Effector memory CD8-positive, alpha-beta T cell (primary cell): Measurements from ENCODE around the gene GET4.

Experiments used
- ATAC-seq: fragments of 150-1000 bp; cut with Tn5 transposase; replicated peaks from 2 replicates; pipeline ENCODE4 v1.10.0; 2021; ENCODE audit warnings: mild to moderate bottlenecking, moderate library complexity
- DNase-seq, 3 experiments: peaks; one replicate each; pipeline ENCODE4 v3.0.0; 2021
- H3K27ac Mint-ChIP-seq, 2 donors: one replicate each; pipeline ENCODE4 v1.8.0; 2022; ENCODE audit warnings: mild to moderate bottlenecking in 2 of 2, mixed read lengths in 2 of 2, moderate library complexity in 2 of 2
- H3K27me3 Mint-ChIP-seq, 2 donors: one replicate each; pipeline ENCODE4 v1.8.0; 2022; ENCODE audit warnings: mixed read lengths in 2 of 2
- H3K36me3 Mint-ChIP-seq: one replicate; pipeline ENCODE4 v1.8.0; 2022; ENCODE audit warnings: mild to moderate bottlenecking, moderate library complexity, mixed read lengths; ENCODE audit not compliant: insufficient read depth
- H3K4me1 Mint-ChIP-seq, 2 donors: one replicate each; pipeline ENCODE4 v1.8.0; 2022; ENCODE audit warnings: low read depth in 2 of 2, mixed read lengths in 2 of 2
- H3K4me3 Mint-ChIP-seq, 2 donors: one replicate each; pipeline ENCODE4 v1.8.0; 2022; ENCODE audit warnings: mild to moderate bottlenecking in 2 of 2, mixed read lengths in 2 of 2, moderate library complexity in 2 of 2
- H3K9me3 Mint-ChIP-seq, 2 donors: one replicate each; pipeline ENCODE4 v1.8.0; 2022; ENCODE audit warnings: mixed read lengths in 2 of 2

Gene GET4

DNA sequence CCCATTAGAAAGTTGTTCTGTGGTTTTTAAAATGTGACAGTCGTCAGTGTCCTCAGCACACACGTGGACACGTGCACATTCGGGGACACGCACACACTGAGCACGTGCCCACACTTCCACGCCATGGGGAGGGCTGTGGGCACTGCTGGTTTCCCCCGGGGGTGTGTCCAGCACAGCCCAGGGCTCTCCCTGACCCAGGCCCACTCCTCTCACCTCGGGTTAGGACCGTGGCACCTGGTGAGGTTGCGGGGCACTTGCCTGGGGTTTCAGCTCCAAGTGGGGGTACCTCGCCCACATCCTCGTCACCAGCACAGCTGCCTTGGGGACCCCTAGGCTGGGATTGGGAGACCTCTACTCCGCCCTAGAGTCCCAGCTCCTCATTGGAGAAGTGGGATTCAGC is 20.7 kb downstream of the GET4 start:
- Mint-ChIP-seq H3K4me3 (no peak overlapping the region), H3K27ac (no peak overlapping the region), H3K27me3 (no peaks in the 10 kb centered on the region), H3K9me3 (no peaks in the 10 kb centered on the region), H3K36me3 (peaks cover 78% of the 10 kb centered on the region), H3K4me1 (peaks cover 6 to 7% of the 10 kb centered on the region in 2 donors)
- ATAC-seq = no peak
- DNase-seq = no peak

DNA sequence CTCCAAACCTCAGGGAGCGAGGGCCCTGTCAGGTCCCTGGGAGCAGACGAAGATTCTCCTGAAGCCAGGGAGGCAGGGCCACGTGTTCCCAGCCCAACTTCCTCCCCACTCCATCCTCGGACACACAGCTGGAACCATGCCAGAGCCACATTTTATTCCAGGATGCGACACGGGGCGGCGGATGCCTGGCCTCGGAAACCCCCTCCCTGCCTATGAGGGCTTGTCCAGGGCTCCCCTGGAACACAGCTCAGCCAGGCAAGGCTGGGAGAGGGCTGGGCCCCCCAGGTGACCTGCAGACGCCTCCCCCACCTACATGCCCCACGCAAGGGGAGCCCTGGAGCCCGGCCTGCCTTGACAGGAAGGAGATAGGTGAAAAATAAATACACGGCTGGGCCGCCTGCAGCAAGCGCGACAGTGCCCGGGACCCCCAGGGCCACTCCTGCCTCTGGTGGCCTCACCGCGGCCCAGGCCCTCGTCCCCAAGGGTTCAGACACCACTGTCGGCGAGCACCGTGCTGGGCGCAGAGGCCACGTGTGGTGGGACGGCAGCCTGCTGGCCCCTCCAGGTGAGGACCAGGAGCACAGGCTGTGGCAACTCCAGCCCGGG is 21.5 kb downstream of the GET4 start:
- Mint-ChIP-seq H3K9me3 (no peaks in the 10 kb centered on the region), H3K27ac (no peak overlapping the region), H3K4me1 (peaks cover under 1 to 10% of the 10 kb centered on the region in 2 donors), H3K4me3 (no peak overlapping the region), H3K36me3 (peaks cover 77% of the 10 kb centered on the region), H3K27me3 (no peaks in the 10 kb centered on the region)
- DNase-seq (no peak), ATAC-seq (no peak)

DNA sequence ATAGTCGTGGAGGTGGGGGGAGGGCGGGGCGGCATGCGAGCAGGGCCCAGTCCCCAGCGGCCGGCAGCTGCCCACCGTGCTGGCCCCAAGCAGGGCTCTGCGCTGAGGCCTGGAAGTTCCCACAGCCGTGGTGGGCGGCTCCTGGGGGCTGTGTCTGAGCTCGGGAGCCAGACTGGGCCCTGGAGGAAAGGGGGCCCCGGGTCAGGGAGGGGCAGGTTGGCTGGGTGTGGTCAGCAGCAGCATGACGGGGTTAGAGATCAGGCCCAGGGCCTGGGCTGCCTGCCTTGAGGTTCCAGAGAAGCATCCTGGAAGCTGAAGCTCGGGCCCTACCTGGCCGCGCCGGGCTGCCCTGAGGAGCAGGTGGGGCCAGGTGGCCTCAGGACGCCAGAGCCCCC is 22.1 kb downstream of the GET4 start:
- H3K4me3 Mint-ChIP-seq = no peak overlapping the region
- no peak overlapping the region for H3K27ac Mint-ChIP-seq
- DNase-seq = no peak
- H3K4me1 Mint-ChIP-seq = peaks cover 0 to 9% of the 10 kb centered on the region in 2 donors
- H3K36me3 Mint-ChIP-seq = peaks cover 71% of the 10 kb centered on the region
- H3K27me3 Mint-ChIP-seq = no peaks in the 10 kb centered on the region
- ATAC-seq = no peak
- H3K9me3 Mint-ChIP-seq = no peaks in the 10 kb centered on the region

DNA sequence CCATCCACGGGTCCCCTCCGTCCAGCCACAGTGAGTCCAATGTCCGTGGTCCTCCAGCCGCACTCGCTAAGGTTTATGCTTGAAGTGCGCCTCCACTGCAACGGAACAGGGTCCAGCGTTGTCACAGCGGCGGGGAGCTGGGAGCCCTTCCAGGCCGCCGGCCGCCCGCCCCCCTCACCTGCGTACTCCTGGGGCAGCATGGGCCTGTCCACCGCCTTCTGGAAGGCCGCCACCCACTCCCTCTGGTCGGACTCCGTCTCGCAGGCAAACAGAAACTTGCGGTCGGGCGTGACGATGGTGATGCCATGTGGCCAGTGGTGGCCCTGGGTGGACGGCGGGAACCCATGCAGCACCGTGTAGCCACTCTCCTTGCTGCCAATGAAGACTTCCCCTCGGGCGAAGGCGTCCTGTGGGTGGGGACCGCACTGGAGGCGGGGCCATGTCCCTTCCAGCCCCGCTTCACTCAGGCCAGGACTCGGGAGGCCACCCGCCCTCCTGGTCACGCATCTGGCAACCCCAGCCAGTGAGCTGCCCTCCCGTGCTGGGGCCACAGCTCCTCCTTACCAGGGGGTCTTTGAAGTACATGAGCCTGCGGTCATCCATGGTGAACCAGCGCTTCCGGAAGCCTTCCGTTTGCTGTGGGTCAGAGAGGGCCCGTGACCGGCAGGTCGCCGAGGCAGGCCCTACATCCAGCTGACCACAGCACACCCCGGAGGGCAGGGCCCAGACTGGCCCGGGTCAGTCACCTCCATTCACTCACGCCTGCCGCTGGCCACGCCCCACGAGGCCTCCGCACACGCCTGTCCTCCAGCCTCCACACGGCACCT is 22.7 kb downstream of the GET4 start:
- peaks cover 65% of the 10 kb centered on the region for H3K36me3 Mint-ChIP-seq
- no peaks in the 10 kb centered on the region for H3K9me3 Mint-ChIP-seq
- H3K27ac Mint-ChIP-seq = peak overlapping the region in 1 of 2 donors; percentile 35

DNA sequence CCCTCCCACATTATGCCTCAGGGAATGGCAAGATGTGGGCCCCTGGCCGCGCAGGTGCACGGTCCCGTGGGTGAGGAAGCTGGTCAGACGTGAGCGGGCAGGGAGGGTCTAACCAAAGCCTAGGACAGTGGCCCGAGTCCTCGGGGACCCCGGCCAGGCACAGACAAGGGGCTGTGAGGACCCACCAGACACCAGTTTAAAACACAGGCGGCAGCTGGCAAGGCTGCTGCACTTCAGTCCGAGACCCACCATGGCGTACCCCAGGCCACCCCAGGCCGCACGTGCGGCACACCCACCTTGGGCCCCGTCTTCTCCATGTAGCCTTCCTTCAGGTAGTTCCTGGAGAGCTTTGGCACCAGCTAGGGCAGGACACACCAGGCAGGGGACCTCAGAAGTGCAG is 23.5 kb downstream of the GET4 start:
- ATAC-seq = no peak
- peak overlapping the region in 1 of 2 donors; percentile 35 for H3K27ac Mint-ChIP-seq
- H3K4me3 Mint-ChIP-seq = no peak overlapping the region

More for the DNA sequence above, 22.7 kb downstream of the GET4 start:
- DNase-seq = no peak
- no peak for ATAC-seq
- no peak overlapping the region for H3K4me3 Mint-ChIP-seq
- no peaks in the 10 kb centered on the region for H3K27me3 Mint-ChIP-seq
- peaks cover 0 to 8% of the 10 kb centered on the region in 2 donors for H3K4me1 Mint-ChIP-seq

DNA sequence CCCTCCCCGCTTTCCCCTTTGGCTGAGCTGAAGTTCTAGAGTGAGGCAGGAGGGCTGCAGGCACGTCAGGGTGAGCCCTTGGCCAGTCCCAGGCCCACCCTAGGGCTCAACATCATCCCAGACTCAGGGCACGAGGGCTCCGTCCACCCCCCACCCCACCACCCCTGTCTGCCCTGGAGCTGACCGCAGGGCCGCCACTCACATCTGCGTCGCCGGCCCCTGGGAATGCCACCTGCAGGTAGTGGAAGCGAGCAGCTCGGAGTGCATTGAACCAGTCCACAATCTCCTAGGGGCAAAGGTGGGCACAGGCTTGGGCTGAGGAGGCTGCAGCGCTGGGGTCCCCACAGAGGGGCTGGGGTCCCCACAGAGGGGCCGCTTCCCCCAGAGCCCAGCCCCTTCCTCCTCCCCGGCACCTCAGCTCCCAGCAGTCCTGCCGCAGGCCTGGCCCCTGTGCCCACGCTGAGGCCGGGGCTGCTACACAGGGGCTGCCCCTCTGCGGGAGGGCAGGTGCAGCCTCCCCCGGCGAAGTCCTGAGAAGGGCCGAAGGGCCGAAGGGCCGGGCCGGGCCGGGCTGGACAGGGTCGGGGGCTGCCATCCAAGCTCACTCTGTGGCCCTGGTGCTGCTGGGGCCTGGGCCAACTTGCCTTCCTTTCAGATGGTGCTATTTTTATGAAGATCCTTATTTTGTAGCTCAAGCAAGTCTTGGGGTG is 24.1 kb downstream of the GET4 start:
- Mint-ChIP-seq H3K36me3 (peaks cover 57% of the 10 kb centered on the region), H3K27ac (peak overlapping the region in 1 of 2 donors; percentile 35), H3K27me3 (no peaks in the 10 kb centered on the region), H3K9me3 (no peaks in the 10 kb centered on the region), H3K4me3 (no peak overlapping the region), H3K4me1 (peaks cover 0 to 8% of the 10 kb centered on the region in 2 donors)
- DNase-seq (no peak), ATAC-seq (no peak)

More for the DNA sequence above, 23.5 kb downstream of the GET4 start:
- Mint-ChIP-seq H3K9me3 (no peaks in the 10 kb centered on the region), H3K27me3 (no peaks in the 10 kb centered on the region), H3K4me1 (peaks cover 0 to 8% of the 10 kb centered on the region in 2 donors), H3K36me3 (peaks cover 57% of the 10 kb centered on the region)
- no peak for DNase-seq

DNA sequence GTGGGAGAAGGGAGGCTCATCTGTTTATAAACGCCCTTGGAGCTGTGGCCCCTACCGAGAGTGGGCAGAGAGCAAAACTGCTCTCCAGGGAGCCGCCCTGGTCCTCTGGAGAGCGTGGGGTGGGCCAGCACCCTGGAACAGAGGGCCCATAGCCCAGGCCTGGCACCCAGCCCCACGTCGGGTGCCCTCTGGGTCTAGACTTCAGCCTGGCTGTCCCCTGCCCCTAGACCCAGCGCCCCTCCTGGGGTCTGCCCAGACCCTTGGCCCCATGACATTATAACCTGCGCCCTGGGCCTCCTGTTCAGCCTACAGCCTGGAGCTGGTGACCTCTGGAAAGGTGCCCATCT is 24.7 kb downstream of the GET4 start:
- peaks cover 54% of the 10 kb centered on the region for H3K36me3 Mint-ChIP-seq
- ATAC-seq = no peak

DNA sequence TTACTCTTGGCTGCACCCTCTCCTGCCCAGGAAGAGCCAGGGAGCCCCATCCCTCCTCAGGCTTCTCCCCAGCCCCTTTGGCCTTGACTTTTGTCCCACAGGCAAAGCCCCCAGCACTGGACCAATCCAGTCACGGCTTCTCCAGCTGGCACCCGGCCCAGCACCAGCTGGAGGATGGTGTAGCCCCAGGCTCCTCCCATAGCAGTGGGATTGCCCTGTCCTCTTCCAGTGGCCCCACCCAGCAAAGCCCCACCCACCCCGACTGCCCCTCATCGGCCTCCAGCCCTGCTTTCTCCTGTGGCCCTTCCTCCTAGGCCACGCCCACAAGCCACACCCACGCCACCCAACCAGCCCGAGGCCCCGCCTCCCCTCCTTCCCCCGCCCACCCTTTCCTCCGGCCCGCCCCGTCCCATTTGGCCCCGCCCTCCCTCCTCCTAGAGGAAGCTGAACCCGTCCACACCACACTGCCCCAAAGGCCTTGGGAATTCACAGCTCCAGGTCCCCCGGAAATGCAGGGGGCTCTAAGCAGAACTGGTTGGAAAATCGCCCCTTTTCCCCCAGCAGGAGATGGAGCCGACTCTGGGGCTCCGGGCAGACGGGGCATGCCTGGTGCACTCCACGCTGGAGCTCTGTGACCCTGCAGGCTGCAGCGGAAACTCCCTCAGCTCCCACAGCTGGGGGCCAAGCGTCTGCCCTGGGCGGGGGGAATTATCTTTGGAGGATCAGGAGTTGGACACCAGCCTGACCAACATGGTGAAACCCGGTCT is 25.2 kb downstream of the GET4 start:
- DNase-seq (no peak), ATAC-seq (peak; percentile 55)
- Mint-ChIP-seq H3K27me3 (no peaks in the 10 kb centered on the region), H3K4me1 (peaks cover 0 to 8% of the 10 kb centered on the region in 2 donors), H3K36me3 (peaks cover 48% of the 10 kb centered on the region), H3K9me3 (no peaks in the 10 kb centered on the region), H3K4me3 (no peak overlapping the region), H3K27ac (no peak overlapping the region)

More for the DNA sequence above, 24.7 kb downstream of the GET4 start:
- no peaks in the 10 kb centered on the region for H3K27me3 Mint-ChIP-seq
- H3K9me3 Mint-ChIP-seq = no peaks in the 10 kb centered on the region
- peaks cover 0 to 8% of the 10 kb centered on the region in 2 donors for H3K4me1 Mint-ChIP-seq
- H3K27ac Mint-ChIP-seq = no peak overlapping the region
- no peak overlapping the region for H3K4me3 Mint-ChIP-seq
- DNase-seq = no peak

DNA sequence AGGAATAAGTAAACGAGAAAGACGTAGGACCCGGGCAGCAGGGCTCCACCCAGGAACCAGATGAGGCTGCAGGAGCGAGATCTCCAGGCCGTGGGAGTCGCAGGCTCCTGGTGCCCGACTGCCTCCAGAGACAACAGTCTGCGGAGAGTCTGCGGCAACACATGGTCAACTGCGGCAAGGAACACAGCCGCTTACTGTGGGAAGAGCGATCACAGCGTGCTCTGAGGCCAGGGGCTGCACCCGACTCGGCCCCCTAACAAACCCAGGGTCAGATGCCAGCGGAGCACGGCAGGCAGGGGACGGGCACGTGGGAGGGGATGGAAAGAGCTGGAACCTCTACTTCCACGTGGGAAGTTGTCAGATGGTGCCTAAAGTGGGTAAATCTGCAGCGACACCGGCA is 26.6 kb downstream of the GET4 start:
- H3K9me3 Mint-ChIP-seq = no peaks in the 10 kb centered on the region
- no peak for ATAC-seq
- DNase-seq = no peak
- H3K36me3 Mint-ChIP-seq = peaks cover 37% of the 10 kb centered on the region
- no peaks in the 10 kb centered on the region for H3K27me3 Mint-ChIP-seq
- H3K4me1 Mint-ChIP-seq = peaks cover 0 to 8% of the 10 kb centered on the region in 2 donors
- peak overlapping the region in 1 of 2 donors; percentile 31 for H3K27ac Mint-ChIP-seq
- H3K4me3 Mint-ChIP-seq = no peak overlapping the region

DNA sequence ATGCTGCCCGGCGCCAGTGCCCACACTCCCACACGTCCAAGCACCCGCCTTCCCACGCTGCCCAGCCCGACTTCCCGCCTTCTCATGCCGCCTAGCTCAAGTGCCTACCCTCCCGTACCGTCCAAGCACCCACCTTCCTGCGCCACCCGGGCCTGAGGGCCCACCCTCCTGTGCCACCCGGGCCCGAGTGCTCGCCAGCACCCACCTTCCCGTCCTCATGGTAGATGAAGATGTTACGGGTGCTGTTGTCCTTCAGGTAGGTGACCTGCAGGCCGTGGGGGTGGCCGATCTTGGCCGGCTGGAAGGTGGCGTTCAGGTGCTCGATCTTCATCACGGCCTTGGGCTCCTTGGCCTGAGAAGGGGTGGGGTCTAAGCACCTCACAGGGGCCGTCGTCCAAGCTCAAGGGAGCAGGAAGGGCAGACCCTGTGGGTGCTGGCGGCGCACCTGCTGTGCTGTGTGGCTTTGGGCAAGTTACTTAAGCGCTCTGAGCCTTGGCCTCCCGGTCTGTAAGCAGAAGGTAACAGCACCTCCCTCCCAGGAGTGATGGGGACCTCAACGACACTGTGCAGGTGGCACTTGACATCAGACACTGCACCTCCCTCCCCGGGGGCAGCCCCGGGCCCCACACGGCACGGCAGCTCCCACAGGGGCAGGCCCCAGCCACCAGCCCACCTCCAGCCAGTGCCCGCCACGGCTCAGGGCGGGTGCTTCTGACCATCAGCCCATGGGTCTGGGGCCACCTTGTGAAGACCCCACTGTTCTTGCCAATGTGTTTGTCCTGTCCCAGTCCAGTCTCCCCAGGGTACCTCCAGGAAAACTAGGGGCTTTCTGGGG is 27.8 kb downstream of the GET4 start:
- H3K4me1 Mint-ChIP-seq = peaks cover 0 to 8% of the 10 kb centered on the region in 2 donors
- H3K9me3 Mint-ChIP-seq = no peaks in the 10 kb centered on the region
- H3K36me3 Mint-ChIP-seq = peaks cover 31% of the 10 kb centered on the region
- ATAC-seq (no peak), DNase-seq (no peak)
- H3K27me3 Mint-ChIP-seq = no peaks in the 10 kb centered on the region
- H3K27ac Mint-ChIP-seq = no peak overlapping the region
- H3K4me3 Mint-ChIP-seq = no peak overlapping the region

DNA sequence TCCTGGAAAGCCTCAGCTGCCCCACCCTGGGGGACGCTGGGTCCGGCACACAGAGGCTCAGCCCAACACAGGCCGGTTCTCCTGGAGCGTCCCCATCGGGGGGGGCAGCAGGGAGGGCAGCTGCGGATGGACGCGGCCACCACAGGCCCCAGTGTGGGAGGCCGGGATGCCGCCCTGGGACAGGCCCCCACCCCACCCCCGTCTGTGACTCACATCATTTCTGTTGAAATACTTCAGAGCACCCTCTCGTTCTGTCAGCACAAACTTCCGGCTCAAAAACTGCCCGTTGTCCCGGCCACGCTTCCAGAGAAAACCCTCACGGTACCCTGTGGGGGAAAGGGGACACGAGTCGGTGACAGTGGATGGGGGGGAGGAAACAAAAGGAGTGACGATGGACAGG is 28.5 kb downstream of the GET4 start:
- Mint-ChIP-seq H3K4me3 (no peak overlapping the region), H3K36me3 (peaks cover 26% of the 10 kb centered on the region), H3K4me1 (peaks cover 0 to 8% of the 10 kb centered on the region in 2 donors), H3K27ac (peak overlapping the region in 1 of 2 donors; percentile 95), H3K9me3 (no peaks in the 10 kb centered on the region), H3K27me3 (no peaks in the 10 kb centered on the region)
- DNase-seq (no peak), ATAC-seq (no peak)

DNA sequence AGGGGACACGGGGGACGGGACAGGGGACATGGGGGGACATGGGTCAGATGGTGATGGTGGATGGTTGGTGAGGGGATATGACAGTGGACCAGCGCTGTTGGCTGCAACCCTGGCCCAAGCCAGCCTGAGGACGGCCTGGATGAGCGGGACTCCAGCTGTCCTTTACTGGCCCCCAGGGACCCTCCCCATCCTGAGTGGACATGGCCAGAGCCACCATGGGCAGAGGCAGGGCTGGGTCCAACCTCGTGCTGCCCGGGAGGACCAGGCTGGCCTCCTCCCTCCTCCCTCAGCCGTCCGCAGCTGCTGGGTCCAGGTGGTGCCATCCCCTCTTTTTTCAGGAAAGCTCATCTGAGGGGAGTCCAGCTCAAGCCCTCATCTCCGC is 30.4 kb downstream of the GET4 start:
- DNase-seq (peak in 1 of 3 experiments; percentile 27), ATAC-seq (no peak)
- H3K4me3 Mint-ChIP-seq = no peak overlapping the region
- peaks cover 24% of the 10 kb centered on the region for H3K36me3 Mint-ChIP-seq
- no peak overlapping the region for H3K27ac Mint-ChIP-seq
- no peaks in the 10 kb centered on the region for H3K9me3 Mint-ChIP-seq
- H3K4me1 Mint-ChIP-seq = peaks cover 0 to 7% of the 10 kb centered on the region in 2 donors
- H3K27me3 Mint-ChIP-seq = no peaks in the 10 kb centered on the region
